GM19035 (cell line): ENCODE measurements around the gene CPLX1.

Experiments used
- ATAC-seq: cut with Tn5 transposase; IDR thresholded peaks from one replicate; pipeline ENCODE4 v1.9.1; 2021; ENCODE audit not compliant: unreplicated experiment

CPLX1 gene

GRCh38 chr4:825971-826330 lies at the start of gene CPLX1:
CPLX1 (minus strand) TSS chr4:826129; CDS start chr4:824522, 1,607 bp downstream.
- ATAC-seq = no peak

GRCh38 chr4:874971-875817 lies 49.3 kb upstream of the CPLX1 start:
- ATAC-seq = no peak

GRCh38 chr4:874056-874455 lies 48.1 kb upstream of the CPLX1 start:
- ATAC-seq = no peak

GRCh38 chr4:872241-872981 lies 46.5 kb upstream of the CPLX1 start:
- ATAC-seq = no peak

GRCh38 chr4:871484-871883 lies 45.6 kb upstream of the CPLX1 start:
- no peak for ATAC-seq

- ATAC-seq = no peak
Observed at GRCh38 chr4:870951-871350, 45.0 kb upstream of the CPLX1 start.

- ATAC-seq = no peak
Observed at GRCh38 chr4:869776-870175, 43.8 kb upstream of the CPLX1 start.

- no peak for ATAC-seq
Observed at GRCh38 chr4:868421-868820, 42.5 kb upstream of the CPLX1 start.

GRCh38 chr4:867526-868250 lies 41.8 kb upstream of the CPLX1 start:
- ATAC-seq = no peak

GRCh38 chr4:866761-867390 lies 40.9 kb upstream of the CPLX1 start:
- ATAC-seq = no peak

GRCh38 chr4:866068-866760 lies 40.3 kb upstream of the CPLX1 start:
- no peak for ATAC-seq

- ATAC-seq = no peak
Observed at GRCh38 chr4:865572-865971, 39.6 kb upstream of the CPLX1 start.

GRCh38 chr4:865121-865465 lies 39.2 kb upstream of the CPLX1 start:
- no peak for ATAC-seq

- no peak for ATAC-seq
Observed at GRCh38 chr4:864456-865120, 38.7 kb upstream of the CPLX1 start.

GRCh38 chr4:860561-860960 lies 34.6 kb upstream of the CPLX1 start:
- no peak for ATAC-seq

GRCh38 chr4:859496-859895 lies 33.6 kb upstream of the CPLX1 start:
- ATAC-seq = no peak

GRCh38 chr4:858831-859451 lies 33.0 kb upstream of the CPLX1 start:
- ATAC-seq = no peak

GRCh38 chr4:858041-858481 lies 32.1 kb upstream of the CPLX1 start:
- ATAC-seq = no peak

GRCh38 chr4:857461-857860 lies 31.5 kb upstream of the CPLX1 start:
- no peak for ATAC-seq
